Measurements from ENCODE around the gene TWSG1.

GRCh38 chr18:9417073-9417851 lies 82.7 kb downstream of the TWSG1 start:
- TF ChIP-seq CTCF (IDR thresholded peaks at IDR 0.05) (no peak), POLR2A (IDR thresholded peaks at IDR 0.05) (no peak)

Measured in right lobe of liver (tissue), 4 donors.